HepG2 (cell line): Measurements from ENCODE around the gene ACSS3. TPM values are rescaled to one million over a fixed set of nuclear protein-coding genes. Genes with fewer than 3 reads are reported as not detected.

Experiments used
- GLI4 ChIP-seq: sonication (generic); formaldehyde crosslinking; IDR thresholded peaks from 2 replicates; pipeline ENCODE4 v1.5.1; 2020; ENCODE audit warnings: missing genetic modification reagents, mild to moderate bottlenecking, moderate library complexity, borderline replicate concordance
- KIAA2018 ChIP-seq: sonication (generic); formaldehyde crosslinking; IDR thresholded peaks from 2 replicates; pipeline ENCODE4 v1.5.0; 2020; ENCODE audit warnings: mild to moderate bottlenecking, missing genetic modification reagents, borderline replicate concordance
- PRDM15 ChIP-seq: sonication (generic); formaldehyde crosslinking; IDR thresholded peaks from 2 replicates; pipeline ENCODE4 v1.4.0; 2020; ENCODE audit warnings: missing genetic modification reagents
- SAFB2 ChIP-seq: sonication (generic); formaldehyde crosslinking; IDR thresholded peaks from 2 replicates; pipeline ENCODE4 v1.5.1; 2020; ENCODE audit warnings: missing genetic modification reagents, low read depth, mild to moderate bottlenecking, borderline replicate concordance
- ZBTB40 ChIP-seq, 2 experiments: fragments of 450-650 bp in 1 of 2; sonication (generic) in 1 of 2; formaldehyde crosslinking in 1 of 2; IDR thresholded peaks; 2 replicates each; pipeline versions ENCODE4 v1.6.1 to v1.8.0; 2016 to 2022; ENCODE audit warnings: antibody characterized with exemption in 1 of 2, mild to moderate bottlenecking in 1 of 2, missing genetic modification reagents in 1 of 2
- ZNF703 ChIP-seq: sonication (generic); formaldehyde crosslinking; IDR thresholded peaks from 2 replicates; pipeline ENCODE4 v1.5.1; 2020; ENCODE audit warnings: missing genetic modification reagents, mild to moderate bottlenecking, moderate library complexity, borderline replicate concordance
- polyA plus RNA-seq, 8 experiments: library from polyadenylated mRNA; depleted of rRNA in 3 of 8; stranded (reverse) in 7 of 8; unstranded in 1 of 8; fragments of >200 nt; fragmentation: Illumina TruSeq in 4 of 8; extraction: Trizol in 4 of 8; gene quantifications; 2 replicates each; pipeline versions ENCODE4 v1.2.1 to v1.2.3, GENCODE V29; 2011 to 2016; ENCODE audit warnings: low read depth in 4 of 8, missing spikeins in 1 of 8, mixed read lengths in 1 of 8; ENCODE audit not compliant: insufficient read depth in 1 of 8
- total RNA-seq, 5 experiments: library from RNA; depleted of rRNA; stranded (reverse); fragments of >200 nt; fragmentation: Illumina TruSeq; extraction: Trizol; gene quantifications; 2 replicates each; pipeline ENCODE4 v1.2.3, GENCODE V29; 2016; ENCODE audit warnings: low read depth in 1 of 5

Gene ACSS3
- total and polyA plus RNA-seq, 2 of the 13 experiments (the other 11 are each of a cell fraction or from before 2014, with no cell fraction given): 79.5 to 86.3 TPM

- TF ChIP-seq KIAA2018 (no peak), SAFB2 (no peak), GLI4 (no peak), ZBTB40 (IDR thresholded peaks at IDR 0.05) (no peak), ZBTB40 (CRISPR knock-in tag; IDR thresholded peaks at IDR 0.05) (no peak), ZNF703 (CRISPR knock-in tag) (no peak), PRDM15 (CRISPR knock-in tag) (no peak)
Measured at GRCh38 chr12:81257947-81258551, 180.2 kb downstream of the ACSS3 start (continued).
